Measurements from ENCODE around the gene CASP3. TPM values are rescaled to one million over a fixed set of nuclear protein-coding genes. Genes with fewer than 3 reads are reported as not detected.

The CASP3 gene
- total RNA-seq, 3 donors from 2014 or later (not counting 1 experiment from before 2014, with no cell fraction given) = 20.9 to 35.1 (median 30.2) TPM

- TF ChIP-seq CTCF (IDR thresholded peaks at IDR 0.05) = no peak
- 85% methylated on average over 4 of the region's 5 CpGs for WGBS (ENCODE audit: insufficient coverage)
Measured at GRCh38 chr4:184591070-184591677, 58.1 kb downstream of the CASP3 start.

GRCh38 chr4:184590196-184590595, 59.1 kb downstream of the CASP3 start:
- Histone ChIP-seq H3K4me3 (ENCODE audit: low read length) (no peak overlapping the region), H3K36me3 (ENCODE audit: control insufficient read depth, insufficient read depth, low read length) (no peaks in the 10 kb centered on the region), H3K27ac (ENCODE audit: low read length) (no peak overlapping the region), H3K27me3 (ENCODE audit: control insufficient read depth, insufficient read depth, low read length) (no peaks in the 10 kb centered on the region), H3K9me3 (ENCODE audit: control insufficient read depth, insufficient read depth, low read length) (no peaks in the 10 kb centered on the region), H3K4me1 (ENCODE audit: control insufficient read depth, insufficient read depth, low read length) (no peaks in the 10 kb centered on the region)
- intact Hi-C loops (cut with micrococcal nuclease) = no loop called here
- Mint-ChIP-seq H3K4me1 (no peaks in the 10 kb centered on the region), H3K36me3 (no peaks in the 10 kb centered on the region), H3K27ac (no peak overlapping the region), H3K27me3 (ENCODE audit: low read depth in 2 of 2) (no peaks in the 10 kb centered on the region), H3K9me3 (no peaks in the 10 kb centered on the region), H3K4me3 (no peak overlapping the region)
- ATAC-seq (no peak), DNase-seq (no peak)
- WGBS (ENCODE audit: insufficient coverage) = 71% methylated on average over 3 of the region's 3 CpGs
- no peak for TF ChIP-seq CTCF (IDR thresholded peaks at IDR 0.05)

More at GRCh38 chr4:184591070-184591677, 58.1 kb downstream of the CASP3 start:
- Histone ChIP-seq H3K4me1 (ENCODE audit: control insufficient read depth, insufficient read depth, low read length) (no peaks in the 10 kb centered on the region), H3K27ac (ENCODE audit: low read length) (no peak overlapping the region), H3K9me3 (ENCODE audit: control insufficient read depth, insufficient read depth, low read length) (no peaks in the 10 kb centered on the region), H3K4me3 (ENCODE audit: low read length) (no peak overlapping the region), H3K27me3 (ENCODE audit: control insufficient read depth, insufficient read depth, low read length) (no peaks in the 10 kb centered on the region), H3K36me3 (ENCODE audit: control insufficient read depth, insufficient read depth, low read length) (no peaks in the 10 kb centered on the region)
- DNase-seq (no peak), ATAC-seq (no peak)
- no peak overlapping the region for H3K4me3 Mint-ChIP-seq
- H3K4me1 Mint-ChIP-seq = no peaks in the 10 kb centered on the region
- no peaks in the 10 kb centered on the region for H3K36me3 Mint-ChIP-seq
- intact Hi-C loops (cut with micrococcal nuclease) = no loop called here
- no peaks in the 10 kb centered on the region for H3K9me3 Mint-ChIP-seq
- no peaks in the 10 kb centered on the region for H3K27me3 Mint-ChIP-seq (ENCODE audit: low read depth in 2 of 2)
- H3K27ac Mint-ChIP-seq = no peak overlapping the region

GRCh38 chr4:184588893-184589292, 60.4 kb downstream of the CASP3 start:
- no peaks in the 10 kb centered on the region for H3K36me3 ChIP-seq (ENCODE audit: control insufficient read depth, insufficient read depth, low read length)
- no peaks in the 10 kb centered on the region for H3K27me3 ChIP-seq (ENCODE audit: control insufficient read depth, insufficient read depth, low read length)
- H3K36me3 Mint-ChIP-seq = no peaks in the 10 kb centered on the region
- H3K27ac Mint-ChIP-seq = no peak overlapping the region
- no peak overlapping the region for H3K27ac ChIP-seq (ENCODE audit: low read length)
- TF ChIP-seq CTCF (IDR thresholded peaks at IDR 0.05) = no peak
- H3K4me1 ChIP-seq (ENCODE audit: control insufficient read depth, insufficient read depth, low read length) = peaks cover 5% of the 10 kb centered on the region
- WGBS (ENCODE audit: insufficient coverage) = 93% methylated on average over 8 of the region's 8 CpGs
- intact Hi-C loops (cut with micrococcal nuclease) = no loop called here
- H3K4me3 Mint-ChIP-seq = no peak overlapping the region
- H3K4me1 Mint-ChIP-seq = peaks cover 8 to 9% of the 10 kb centered on the region in 2 donors
- no peaks in the 10 kb centered on the region for H3K9me3 Mint-ChIP-seq
- no peak overlapping the region for H3K4me3 ChIP-seq (ENCODE audit: low read length)
- DNase-seq (no peak), ATAC-seq (no peak)
- H3K9me3 ChIP-seq (ENCODE audit: control insufficient read depth, insufficient read depth, low read length) = no peaks in the 10 kb centered on the region
- no peaks in the 10 kb centered on the region for H3K27me3 Mint-ChIP-seq (ENCODE audit: low read depth in 2 of 2)

GRCh38 chr4:184587701-184588100, 61.5 kb downstream of the CASP3 start:
- TF ChIP-seq CTCF (IDR thresholded peaks at IDR 0.05) = no peak
- H3K27ac ChIP-seq (ENCODE audit: low read length) = no peak overlapping the region
- H3K27ac Mint-ChIP-seq = no peak overlapping the region
- peaks cover 7% of the 10 kb centered on the region for H3K4me1 ChIP-seq (ENCODE audit: control insufficient read depth, insufficient read depth, low read length)
- H3K27me3 ChIP-seq (ENCODE audit: control insufficient read depth, insufficient read depth, low read length) = no peaks in the 10 kb centered on the region
- no peaks in the 10 kb centered on the region for H3K27me3 Mint-ChIP-seq (ENCODE audit: low read depth in 2 of 2)
- H3K4me3 Mint-ChIP-seq = no peak overlapping the region
- intact Hi-C loops (cut with micrococcal nuclease) = no loop called here
- no peak overlapping the region for H3K4me3 ChIP-seq (ENCODE audit: low read length)
- H3K9me3 ChIP-seq (ENCODE audit: control insufficient read depth, insufficient read depth, low read length) = no peaks in the 10 kb centered on the region
- DNase-seq (no peak), ATAC-seq (no peak)
- H3K4me1 Mint-ChIP-seq = peaks cover 15 to 16% of the 10 kb centered on the region in 2 donors
- WGBS (ENCODE audit: insufficient coverage) = 92% methylated on average over 3 of the region's 3 CpGs
- H3K36me3 Mint-ChIP-seq = no peaks in the 10 kb centered on the region
- H3K36me3 ChIP-seq (ENCODE audit: control insufficient read depth, insufficient read depth, low read length) = no peaks in the 10 kb centered on the region
- no peaks in the 10 kb centered on the region for H3K9me3 Mint-ChIP-seq

All from natural killer cell (primary cell).